ENCODE data around the gene TENT5A. TPM values are rescaled to one million over a fixed set of nuclear protein-coding genes. Genes with fewer than 3 reads are reported as not detected.

TENT5A gene
- total RNA-seq, 1 experiment from 2014 or later: 9.7 TPM

- DNase-seq: no peak
- TF ChIP-seq CTCF (IDR thresholded peaks at IDR 0.05; ENCODE audit: unreplicated experiment): no peak
- Mint-ChIP-seq H3K9me3 (ENCODE audit: low read depth, unreplicated experiment) (peaks cover 5% of the 10 kb centered on the region), H3K4me1 (ENCODE audit: low read depth, unreplicated experiment) (peaks cover 24% of the 10 kb centered on the region), H3K4me3 (ENCODE audit: low read depth, unreplicated experiment) (no peak overlapping the region), H3K27ac (ENCODE audit: unreplicated experiment) (no peak overlapping the region), H3K36me3 (ENCODE audit: insufficient read depth, unreplicated experiment) (no peaks in the 10 kb centered on the region), H3K27me3 (ENCODE audit: unreplicated experiment) (no peaks in the 10 kb centered on the region)
- BruUV-seq (replicated peaks): no TSS peak
- intact Hi-C loops (cut with micrococcal nuclease; ENCODE audit: unreplicated experiment): no loop called here
- CTCF ChIA-PET: no interaction called here
Observed at GRCh38 chr6:81700414-81700813, 52.1 kb downstream of the TENT5A start.

GRCh38 chr6:81697559-81697958 is 54.9 kb downstream of the TENT5A start:
- Mint-ChIP-seq H3K9me3 (ENCODE audit: low read depth, unreplicated experiment) (no peaks in the 10 kb centered on the region), H3K36me3 (ENCODE audit: insufficient read depth, unreplicated experiment) (no peaks in the 10 kb centered on the region), H3K27ac (ENCODE audit: unreplicated experiment) (peak overlapping the region; percentile 24), H3K27me3 (ENCODE audit: unreplicated experiment) (no peaks in the 10 kb centered on the region), H3K4me1 (ENCODE audit: low read depth, unreplicated experiment) (peaks cover 25% of the 10 kb centered on the region), H3K4me3 (ENCODE audit: low read depth, unreplicated experiment) (no peak overlapping the region)
- CTCF ChIA-PET: no interaction called here
- BruUV-seq (replicated peaks): no TSS peak
- no peak for TF ChIP-seq CTCF (IDR thresholded peaks at IDR 0.05; ENCODE audit: unreplicated experiment)
- no peak for DNase-seq
- intact Hi-C loops (cut with micrococcal nuclease; ENCODE audit: unreplicated experiment): no loop called here

GRCh38 chr6:81696524-81696923 is 56.0 kb downstream of the TENT5A start:
- TF ChIP-seq CTCF (IDR thresholded peaks at IDR 0.05; ENCODE audit: unreplicated experiment): no peak
- Mint-ChIP-seq H3K27ac (ENCODE audit: unreplicated experiment) (no peak overlapping the region), H3K27me3 (ENCODE audit: unreplicated experiment) (no peaks in the 10 kb centered on the region), H3K9me3 (ENCODE audit: low read depth, unreplicated experiment) (no peaks in the 10 kb centered on the region), H3K4me1 (ENCODE audit: low read depth, unreplicated experiment) (peaks cover 25% of the 10 kb centered on the region), H3K36me3 (ENCODE audit: insufficient read depth, unreplicated experiment) (no peaks in the 10 kb centered on the region), H3K4me3 (ENCODE audit: low read depth, unreplicated experiment) (no peak overlapping the region)
- CTCF ChIA-PET: no interaction called here
- DNase-seq: peak; percentile 12
- BruUV-seq (replicated peaks): no TSS peak
- intact Hi-C loops (cut with micrococcal nuclease; ENCODE audit: unreplicated experiment): no loop called here

All from Calu3 (cell line).